COLO668 (cell line): ENCODE data around the gene COX14.
"Not testable (repeated sequence)": the region's sequence is repeated elsewhere in the genome, so short reads cannot be mapped to it uniquely, and the experiment has no call there.

Experiments used
- DNase-seq: peaks from one replicate; lab custom pipeline; 2025; ENCODE audit not compliant: unreplicated experiment; lab: John Stamatoyannopoulos, UW

COX14 gene

DNA sequence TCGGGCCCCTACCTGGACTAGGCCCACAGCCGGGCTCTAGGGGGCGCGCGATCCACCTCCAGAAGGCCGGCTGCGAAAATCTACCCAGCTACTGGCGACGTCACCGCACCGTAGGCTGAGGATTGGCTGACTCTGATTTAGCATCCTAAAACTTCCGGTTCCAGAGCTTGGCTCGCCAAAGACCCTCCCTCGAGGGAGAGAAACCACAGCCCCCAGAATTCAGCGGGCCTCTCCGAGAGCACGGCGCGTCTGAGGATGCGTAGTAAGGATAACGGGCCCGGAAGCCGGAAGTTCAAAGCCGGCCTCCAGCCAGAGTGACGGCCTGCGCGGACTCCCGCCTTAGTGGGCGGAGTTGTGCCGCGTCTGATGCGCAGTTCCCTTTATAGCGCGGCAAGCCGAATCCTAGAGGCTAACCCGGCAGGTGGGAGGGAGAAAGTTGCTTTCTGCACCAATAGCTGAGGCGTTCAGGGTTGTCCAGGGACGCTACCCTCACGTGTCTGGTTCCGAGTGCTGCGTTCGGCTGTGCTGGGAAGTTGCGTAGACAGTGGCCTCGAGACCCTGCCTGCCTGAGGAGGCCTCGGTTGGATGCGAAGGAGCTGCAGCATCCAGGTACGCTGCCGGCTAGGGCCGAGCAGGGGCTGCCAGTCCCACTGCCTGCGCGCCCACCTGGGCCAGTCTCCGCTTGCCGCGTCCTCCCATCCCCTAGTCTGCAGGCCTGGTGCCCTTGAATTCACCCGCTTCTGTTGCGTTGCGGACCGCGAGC is at the start of gene COX14:
Gene COX14, plus strand, starts transcription at position 544 of the 763 bp plus-strand sequence. CDS start 7,808 bp downstream, outside the sequence.
- DNase-seq = peak; percentile 96

- no peak for DNase-seq
These were observed 49.1 kb upstream of the COX14 start for GRCh38 chr12:50062728-50063460.

GRCh38 chr12:50065726-50066310 is 46.2 kb upstream of the COX14 start:
- no peak for DNase-seq

DNA sequence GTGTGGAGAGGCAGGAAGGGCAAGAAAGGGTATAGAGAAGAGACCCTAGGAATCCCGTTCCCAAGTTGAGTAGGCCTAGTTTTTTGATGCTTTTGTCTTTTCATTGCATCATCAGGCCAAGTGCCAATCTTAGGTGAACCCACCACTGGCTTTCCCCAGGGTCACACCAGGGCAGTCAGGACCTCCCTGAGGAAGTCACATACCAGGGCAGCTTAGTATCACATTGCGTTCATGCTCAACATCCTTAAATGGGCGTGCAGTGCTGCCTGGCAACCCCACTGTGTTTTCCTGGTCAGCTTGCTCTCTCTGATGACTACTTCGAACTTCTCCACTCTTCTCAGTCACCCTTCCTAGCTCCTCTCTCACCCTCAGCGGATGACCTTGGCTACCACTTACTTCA is 45.6 kb upstream of the COX14 start:
- DNase-seq = no peak

DNA sequence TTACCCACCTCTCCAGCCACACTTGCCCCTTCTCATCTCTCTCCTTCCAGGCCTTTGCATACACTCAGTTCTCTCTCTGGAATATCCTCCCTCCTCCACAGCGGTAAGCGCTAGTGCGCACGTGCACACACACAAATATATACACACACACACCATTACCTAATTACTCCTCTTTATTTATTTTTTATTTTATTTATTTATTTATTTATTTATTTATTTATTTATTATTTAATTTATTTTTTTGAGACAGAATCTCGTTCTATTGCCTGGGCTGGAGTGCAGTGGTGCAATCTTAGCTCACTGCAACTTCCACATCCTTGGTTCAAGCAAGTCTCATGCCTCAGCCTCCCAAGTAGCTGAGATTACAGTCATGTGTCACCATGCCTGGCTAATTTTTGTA is 43.0 kb upstream of the COX14 start:
- no peak for DNase-seq

DNA sequence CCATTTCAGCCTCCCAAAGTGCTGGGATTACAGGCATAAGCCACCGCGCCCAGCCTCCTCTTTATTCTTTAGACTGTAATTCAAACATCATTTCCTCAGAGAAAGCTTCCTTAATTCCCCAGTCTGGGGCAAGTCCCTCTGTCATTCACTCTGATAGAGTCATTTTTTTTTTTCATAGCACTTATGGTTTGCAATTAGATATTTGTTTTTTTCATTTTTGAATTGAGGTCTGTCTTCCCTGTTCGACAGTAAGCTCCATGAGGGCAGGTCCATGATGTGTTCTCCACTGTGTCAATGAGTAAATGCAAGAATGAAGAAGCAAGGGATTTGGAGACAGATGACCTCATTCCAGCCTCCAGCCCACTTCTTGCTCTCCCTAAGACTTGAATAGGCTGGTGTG is 42.5 kb upstream of the COX14 start:
- DNase-seq = no peak

- DNase-seq = peak; percentile 45
These were observed 41.5 kb upstream of the COX14 start for GRCh38 chr12:50070314-50071060.

DNA sequence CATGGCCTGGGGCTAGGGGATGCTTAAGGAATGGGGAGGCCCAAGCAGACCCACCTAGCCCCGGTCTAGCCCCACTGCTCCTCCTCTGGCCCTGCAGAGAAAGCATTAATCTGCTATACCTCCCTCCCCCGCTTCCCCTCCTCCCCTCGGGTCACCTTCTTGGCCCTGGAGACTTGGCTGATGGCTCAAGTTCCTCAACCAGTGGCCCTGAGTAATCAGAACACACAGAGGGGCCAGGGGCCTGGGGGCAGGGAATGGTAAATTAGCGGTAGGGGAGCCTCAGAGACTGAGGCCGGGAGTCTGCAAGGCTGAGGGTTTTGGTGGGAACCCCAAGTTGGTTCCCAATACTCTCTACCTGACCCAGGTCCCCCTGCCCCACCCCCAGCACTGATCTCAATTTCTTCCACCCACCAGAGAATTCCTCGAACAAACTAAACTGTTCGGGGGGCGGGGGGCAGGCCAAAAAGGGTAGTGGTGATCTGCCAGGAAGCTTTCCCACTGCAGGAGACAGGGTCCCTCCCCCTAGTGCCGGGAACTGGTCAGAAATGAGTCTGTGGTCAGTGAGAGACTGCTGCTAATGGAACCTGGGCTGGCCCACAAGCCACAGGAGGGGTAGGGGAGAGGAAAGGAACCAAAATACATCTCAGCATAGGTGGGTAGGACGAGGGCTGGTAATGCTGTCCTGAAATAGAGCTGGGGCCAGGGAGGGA is 39.7 kb upstream of the COX14 start:
- no peak for DNase-seq

DNA sequence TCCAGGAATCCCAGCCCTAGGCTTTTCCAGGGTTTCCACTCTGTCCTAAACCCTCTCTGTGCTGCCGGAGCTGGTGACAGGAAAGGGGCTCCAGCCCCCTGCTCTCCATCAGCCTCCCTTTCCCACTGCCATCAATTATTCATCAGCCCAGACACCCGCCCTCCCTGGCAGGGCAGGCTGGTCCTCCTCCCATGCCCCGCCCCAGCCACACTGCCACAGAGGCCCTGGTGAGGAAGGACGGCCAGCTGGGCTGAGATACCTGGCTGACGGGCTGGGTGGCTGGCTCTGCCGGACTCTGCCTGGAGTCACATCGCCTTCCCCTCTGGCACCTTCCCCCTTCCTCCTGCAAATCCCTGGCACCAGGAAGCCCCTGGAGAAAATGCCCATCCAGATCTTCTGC is 38.8 kb upstream of the COX14 start:
- DNase-seq = peak; percentile 14

- no peak for DNase-seq
These were observed 38.3 kb upstream of the COX14 start for GRCh38 chr12:50073712-50074111.

GRCh38 chr12:50074936-50075807 is 36.9 kb upstream of the COX14 start:
- peak; percentile 66 for DNase-seq

DNA sequence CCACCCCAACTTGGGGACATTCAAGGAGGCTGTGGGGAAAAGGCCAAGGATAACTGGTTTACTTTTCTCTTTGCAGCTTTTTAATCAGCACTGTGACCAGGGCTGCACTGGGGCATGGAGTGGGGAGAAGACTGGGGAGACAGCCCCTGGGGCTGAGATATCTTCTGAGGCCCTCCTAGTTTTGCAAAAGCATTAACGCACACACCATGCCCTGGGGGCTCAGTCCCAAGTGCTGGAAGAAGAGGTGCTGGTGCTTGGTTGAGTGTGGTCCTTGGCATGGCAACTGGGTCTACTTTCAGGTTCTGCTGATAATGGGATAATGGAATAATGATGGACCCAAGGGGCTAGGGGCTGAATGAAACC is 36.2 kb upstream of the COX14 start:
- no peak for DNase-seq

DNA sequence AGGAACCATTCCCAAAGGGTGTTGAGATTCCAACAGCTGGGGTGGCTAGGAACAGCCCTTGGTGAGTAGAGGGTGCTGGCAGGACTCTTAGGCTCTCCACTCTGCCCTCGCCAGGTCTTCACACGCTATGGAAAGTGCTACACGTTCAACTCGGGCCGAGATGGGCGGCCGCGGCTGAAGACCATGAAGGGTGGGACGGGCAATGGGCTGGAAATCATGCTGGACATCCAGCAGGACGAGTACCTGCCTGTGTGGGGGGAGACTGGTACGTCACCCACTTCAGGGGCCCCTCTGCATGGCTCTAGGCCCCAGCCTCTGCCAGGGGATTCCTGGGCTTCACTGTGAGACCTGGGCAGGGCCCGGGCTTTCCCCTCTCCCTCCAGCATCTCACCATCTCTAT is 34.9 kb upstream of the COX14 start:
- no peak for DNase-seq

DNA sequence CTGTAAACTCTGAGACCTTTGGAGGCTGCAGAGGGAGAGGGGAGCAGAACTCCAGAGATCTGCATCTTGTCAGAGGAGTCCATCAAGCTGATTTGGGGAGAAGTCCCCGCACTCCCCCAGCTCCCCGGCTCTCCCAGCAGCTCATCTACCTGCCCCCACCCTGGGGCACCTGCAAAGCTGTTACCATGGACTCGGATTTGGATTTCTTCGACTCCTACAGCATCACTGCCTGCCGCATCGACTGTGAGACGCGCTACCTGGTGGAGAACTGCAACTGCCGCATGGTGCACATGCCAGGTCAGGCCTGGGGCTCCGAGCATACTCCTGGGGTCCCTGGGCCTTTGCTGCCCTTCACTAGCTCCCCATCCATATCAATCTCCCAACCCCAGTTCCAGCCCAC is 33.8 kb upstream of the COX14 start:
- DNase-seq = no peak

DNA sequence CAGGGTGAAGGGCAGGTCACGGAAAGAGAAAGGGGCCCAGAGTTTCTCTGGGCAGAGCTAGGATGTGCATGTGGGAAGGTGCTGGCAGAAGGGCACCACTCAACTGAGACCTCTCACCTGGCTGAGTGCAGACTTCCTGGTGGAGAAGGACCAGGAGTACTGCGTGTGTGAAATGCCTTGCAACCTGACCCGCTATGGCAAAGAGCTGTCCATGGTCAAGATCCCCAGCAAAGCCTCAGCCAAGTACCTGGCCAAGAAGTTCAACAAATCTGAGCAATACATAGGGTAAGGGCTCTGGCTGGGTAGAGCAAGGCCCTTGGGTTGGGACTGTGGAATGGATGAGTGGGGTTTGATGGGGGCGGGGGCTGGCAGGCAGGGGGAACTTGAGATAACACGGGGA is 32.3 kb upstream of the COX14 start:
- no peak for DNase-seq

GRCh38 chr12:50081096-50081808 is 30.8 kb upstream of the COX14 start:
- DNase-seq = no peak

DNA sequence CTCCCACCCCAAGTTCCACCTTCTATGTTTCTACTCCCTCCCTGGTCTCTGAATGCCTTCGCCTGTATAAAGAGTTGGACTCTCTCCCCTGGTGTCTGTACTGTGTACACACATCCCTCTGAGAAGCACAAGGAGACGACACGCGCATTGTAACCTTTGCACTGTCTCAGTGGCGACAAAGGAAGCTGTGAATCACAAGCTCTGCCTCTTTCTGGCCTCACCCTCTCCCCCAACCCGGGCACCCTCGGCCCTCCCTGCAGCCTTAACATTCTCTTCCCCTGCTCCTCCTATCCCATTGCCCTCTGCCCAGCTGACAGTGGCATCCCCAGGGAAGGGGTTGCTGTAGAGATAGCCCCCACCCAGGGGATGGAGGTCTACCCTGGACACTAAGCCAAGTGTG is 29.4 kb upstream of the COX14 start:
- no peak for DNase-seq

- no peak for DNase-seq
These were observed 28.7 kb upstream of the COX14 start for GRCh38 chr12:50083301-50083700.

DNA sequence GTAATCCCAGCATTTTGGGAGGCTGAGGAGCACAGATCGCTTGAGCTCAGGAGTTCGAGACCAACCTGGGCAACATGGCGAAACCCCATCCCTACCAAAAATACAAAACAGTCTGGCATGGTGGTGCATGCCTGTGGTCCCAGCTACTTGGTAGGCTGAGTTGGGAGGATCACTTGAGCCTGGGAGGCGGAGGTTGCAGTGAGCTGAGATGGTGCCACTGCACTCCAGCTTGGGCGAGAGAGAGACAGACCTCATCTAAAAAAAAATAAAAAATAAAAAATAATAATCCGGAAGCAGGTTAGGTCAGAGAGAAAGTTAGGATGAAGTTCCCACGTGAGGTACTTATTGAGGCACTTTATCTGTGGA is 27.6 kb upstream of the COX14 start:
- not testable (repeated sequence) for DNase-seq
